ENCODE data around the gene TNIK. TPM values are rescaled to one million over a fixed set of nuclear protein-coding genes. Genes with fewer than 3 reads are reported as not detected.
A peak's percentile ranks its signal among the peaks of the same experiment; 100 is the strongest.

Gene TNIK
- total and polyA plus RNA-seq, 10 of the 15 experiments (the other 5 are each of a cell fraction or from before 2014, with no cell fraction given) = 13.9 to 74.3 (median 48.2) TPM

DNA sequence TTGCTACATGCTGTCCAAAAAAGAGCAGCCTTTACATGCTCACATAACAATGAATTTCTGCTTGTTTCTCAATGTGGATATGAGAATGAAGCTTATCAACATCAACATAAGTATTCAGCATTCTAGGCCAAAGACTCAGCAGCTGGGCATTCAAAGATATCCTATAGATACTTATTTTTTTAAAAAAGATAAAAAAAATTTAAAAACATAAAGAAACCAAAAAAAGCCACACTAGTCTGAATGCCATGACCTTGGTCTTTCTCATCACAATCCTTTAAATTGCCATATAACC lies 182.0 kb downstream of the TNIK start:
- in situ Hi-C loops (cut with MboI) = no loop called here
- FAIRE-seq (no peak), DNase-seq (ENCODE audit: low read depth, low spot score) (no peak), ATAC-seq (no peak)
- Histone ChIP-seq H3K4me1 (ENCODE audit: control insufficient read depth, insufficient read depth, low read length) (peaks cover 46% of the 10 kb centered on the region), H2AFZ (ENCODE audit: control insufficient read depth, low read depth, low read length) (no peak overlapping the region), H3K27ac (ENCODE audit: control insufficient read depth, insufficient read depth) (peak overlapping the region; percentile 13; the same call in 1 of the 2 replicates), H3K27me3 (replicated peaks in 1 of 2; ENCODE audit: control insufficient read depth in 2 of 2, insufficient read depth in 2 of 2, low read length in 1 of 2) (no peaks in the 10 kb centered on the region), H3K4me3 (no peak overlapping the region), H4K20me1 (ENCODE audit: control insufficient read depth, insufficient read depth) (no peaks in the 10 kb centered on the region), H3K79me2 (ENCODE audit: control insufficient read depth, insufficient read depth, low read length) (peaks cover 89% of the 10 kb centered on the region), H3K4me2 (ENCODE audit: control insufficient read depth, insufficient read depth) (no peak overlapping the region), H3K9ac (ENCODE audit: control insufficient read depth, insufficient read depth, low read length) (no peak overlapping the region), H3K36me3 (ENCODE audit: control insufficient read depth in 2 of 2, insufficient read depth in 2 of 2, low read length in 1 of 2) (peaks cover 0 to under 1% of the 10 kb centered on the region in 2 experiments; a peak in 2 of 4 replicates), H3K9me3 (replicated peaks; ENCODE audit: control insufficient read depth, insufficient read depth, low read length) (peaks cover under 1% of the 10 kb centered on the region; the same call in 2 of the 3 replicates)
- ChIA-PET RAD21 (ENCODE audit: unreplicated experiment) (interaction anchor here (0.6 to 10.2 kb wide), 4 partner anchors 9 to 69 kb away, joined by 3 to 97 read pairs (median 44); no protein-coding TSS in a partner anchor), SMC1A (ENCODE audit: uncharacterized antibody, unreplicated experiment) (interaction anchor here (1.2 to 28.2 kb wide), 5 partner anchors 9 to 92 kb away, joined by 3 to 657 read pairs (median 5); no protein-coding TSS in a partner anchor), CTCF (interaction anchor here (0.6 to 1.9 kb wide), 3 partner anchors 8 to 47 kb away, joined by 3 to 9 read pairs (median 5); no protein-coding TSS in a partner anchor), POLR2A (interaction anchor here (0.6 to 6.9 kb wide), 3 partner anchors 13 to 411 kb away, joined by 3 to 37 read pairs (median 4); no protein-coding TSS in a partner anchor)
- no TSS peak for BruUV-seq (replicated peaks)
- no peak for TF ChIP-seq JUNB (IDR thresholded peaks at IDR 0.05)
- no peak for TF ChIP-seq TBL1XR1 (IDR thresholded peaks at IDR 0.05; ENCODE audit: low read depth, low read length)
- no peak for TF ChIP-seq FOXM1 (IDR thresholded peaks at IDR 0.05; ENCODE audit: low read depth, low read length)
- no peak for TF ChIP-seq RAD21 (IDR thresholded peaks at IDR 0.05; ENCODE audit: insufficient read depth, low read depth, low read length)
- no peak for TF ChIP-seq GATAD2B (conservative IDR thresholded peaks at IDR 0.05; ENCODE audit: low read depth)
- no peak for TF ChIP-seq NR2C2 (IDR thresholded peaks at IDR 0.05; ENCODE audit: borderline replicate concordance, control insufficient read depth, insufficient read length, low read depth)
- TF ChIP-seq KDM1A (IDR thresholded peaks at IDR 0.05; ENCODE audit: borderline replicate concordance) = no peak
- no peak for TF ChIP-seq ZNF217 (IDR thresholded peaks at IDR 0.05)
- intact Hi-C loops (cut with micrococcal nuclease; ENCODE audit: unreplicated experiment) = no loop called here

All from GM12878 (cell line).